Adrenal gland (tissue), 5 donors: Measurements from ENCODE around the gene ATP6V0C.

Experiments used
- POLR2A ChIP-seq, 2 donors: fragments of 450-650 bp; IDR thresholded peaks; one replicate each; pipeline ENCODE4 v1.6.1; 2017; ENCODE audit warnings: antibody characterized with exemption in 2 of 2, mild to moderate bottlenecking in 2 of 2, moderate library complexity in 1 of 2
- TF ChIP-seq, protein P1 (sequence below), 6 experiments: fragments of 450-650 bp in 4 of 6; fragments of 200-600 bp in 2 of 6; sonication (generic) in 1 of 6; IDR thresholded peaks; 1 replicate in 5 of 6; 2 replicates in 1 of 6; pipeline versions ENCODE4 v1.5.1 to v1.8.0; 2016 to 2021; ENCODE audit warnings: antibody characterized with exemption in 6 of 6, mild to moderate bottlenecking in 2 of 6, moderate library complexity in 1 of 6
- donor health status: DM: no; HTN: no; CAD: no.

DNA sequence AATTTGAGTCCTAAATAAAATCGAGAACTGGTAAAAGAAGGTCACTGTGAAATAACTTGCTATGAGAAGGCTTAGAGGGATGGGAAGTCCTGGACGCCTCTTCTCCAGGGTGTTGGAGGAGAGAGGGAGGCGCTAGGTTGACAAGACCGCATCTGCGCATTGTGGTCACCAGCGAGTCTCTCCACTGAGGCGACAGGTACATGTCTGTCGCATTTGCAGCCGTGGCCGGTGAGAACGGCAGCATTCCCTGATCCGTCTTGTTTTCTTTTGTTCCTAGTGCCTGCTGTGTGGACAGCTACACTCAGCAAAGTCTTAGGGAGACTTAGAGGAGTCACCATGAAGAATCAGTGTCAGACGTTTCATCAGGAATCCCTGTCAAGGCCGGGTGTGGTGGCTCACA, 8.1 kb upstream of the ATP6V0C start:
- TF ChIP-seq, protein P1, sequence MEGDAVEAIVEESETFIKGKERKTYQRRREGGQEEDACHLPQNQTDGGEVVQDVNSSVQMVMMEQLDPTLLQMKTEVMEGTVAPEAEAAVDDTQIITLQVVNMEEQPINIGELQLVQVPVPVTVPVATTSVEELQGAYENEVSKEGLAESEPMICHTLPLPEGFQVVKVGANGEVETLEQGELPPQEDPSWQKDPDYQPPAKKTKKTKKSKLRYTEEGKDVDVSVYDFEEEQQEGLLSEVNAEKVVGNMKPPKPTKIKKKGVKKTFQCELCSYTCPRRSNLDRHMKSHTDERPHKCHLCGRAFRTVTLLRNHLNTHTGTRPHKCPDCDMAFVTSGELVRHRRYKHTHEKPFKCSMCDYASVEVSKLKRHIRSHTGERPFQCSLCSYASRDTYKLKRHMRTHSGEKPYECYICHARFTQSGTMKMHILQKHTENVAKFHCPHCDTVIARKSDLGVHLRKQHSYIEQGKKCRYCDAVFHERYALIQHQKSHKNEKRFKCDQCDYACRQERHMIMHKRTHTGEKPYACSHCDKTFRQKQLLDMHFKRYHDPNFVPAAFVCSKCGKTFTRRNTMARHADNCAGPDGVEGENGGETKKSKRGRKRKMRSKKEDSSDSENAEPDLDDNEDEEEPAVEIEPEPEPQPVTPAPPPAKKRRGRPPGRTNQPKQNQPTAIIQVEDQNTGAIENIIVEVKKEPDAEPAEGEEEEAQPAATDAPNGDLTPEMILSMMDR (IDR thresholded peaks at IDR 0.05): no peak
- TF ChIP-seq POLR2A (IDR thresholded peaks at IDR 0.05): no peak
